GM13977 (cell line): ENCODE results near the gene PPM1J.

Source experiments
- DNase-seq: peaks from one replicate; pipeline ENCODE4 v3.0.0; 2012; ENCODE audit warnings: low spot score
- in situ Hi-C: fragments of 300-500 bp; cut with MboI; formaldehyde crosslinking; loops from one replicate; pipeline ENCODE4 v1.12.0; 2022; ENCODE audit warnings: low sequenced_read_pairs, low pct_unique_long_range_greater_than_20kb, mixed read lengths, inconsistent platforms; ENCODE audit not compliant: unreplicated experiment
- TF ChIP-seq, protein P1 (sequence below): IDR thresholded peaks from 2 replicates; pipeline ENCODE4 v1.5.1; 2012; ENCODE audit warnings: mild to moderate bottlenecking, control low read depth; ENCODE audit not compliant: insufficient read depth; ENCODE audit errors: extremely low read depth, missing control alignments

Gene PPM1J

DNA sequence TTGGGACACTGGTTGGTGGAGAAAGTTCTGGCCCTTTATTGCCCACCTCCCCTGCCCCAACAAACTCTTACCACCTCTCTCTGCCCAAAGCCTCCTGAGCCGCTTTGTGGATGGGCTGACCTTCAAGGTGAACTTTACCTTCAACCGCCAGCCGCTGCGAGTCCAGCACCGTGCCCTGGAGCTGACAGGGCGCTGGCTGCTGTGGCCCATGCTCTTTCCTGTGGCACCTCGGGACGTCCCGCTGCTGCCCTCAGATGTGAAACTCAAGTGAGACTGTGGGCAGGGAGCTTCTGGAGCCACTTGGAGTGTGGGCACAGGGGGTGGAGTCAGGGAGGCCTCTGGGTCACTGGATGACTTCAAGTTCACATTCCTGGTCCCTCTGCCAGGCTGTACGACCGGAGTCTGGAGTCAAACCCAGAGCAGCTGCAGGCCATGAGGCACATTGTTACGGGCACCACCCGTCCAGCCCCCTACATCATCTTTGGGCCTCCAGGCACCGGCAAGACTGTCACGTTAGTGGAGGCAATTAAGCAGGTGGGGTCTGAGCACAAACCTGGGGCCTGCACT, 20.7 kb downstream of the PPM1J start:
- in situ Hi-C loops = no loop called here
- TF ChIP-seq, protein P1, sequence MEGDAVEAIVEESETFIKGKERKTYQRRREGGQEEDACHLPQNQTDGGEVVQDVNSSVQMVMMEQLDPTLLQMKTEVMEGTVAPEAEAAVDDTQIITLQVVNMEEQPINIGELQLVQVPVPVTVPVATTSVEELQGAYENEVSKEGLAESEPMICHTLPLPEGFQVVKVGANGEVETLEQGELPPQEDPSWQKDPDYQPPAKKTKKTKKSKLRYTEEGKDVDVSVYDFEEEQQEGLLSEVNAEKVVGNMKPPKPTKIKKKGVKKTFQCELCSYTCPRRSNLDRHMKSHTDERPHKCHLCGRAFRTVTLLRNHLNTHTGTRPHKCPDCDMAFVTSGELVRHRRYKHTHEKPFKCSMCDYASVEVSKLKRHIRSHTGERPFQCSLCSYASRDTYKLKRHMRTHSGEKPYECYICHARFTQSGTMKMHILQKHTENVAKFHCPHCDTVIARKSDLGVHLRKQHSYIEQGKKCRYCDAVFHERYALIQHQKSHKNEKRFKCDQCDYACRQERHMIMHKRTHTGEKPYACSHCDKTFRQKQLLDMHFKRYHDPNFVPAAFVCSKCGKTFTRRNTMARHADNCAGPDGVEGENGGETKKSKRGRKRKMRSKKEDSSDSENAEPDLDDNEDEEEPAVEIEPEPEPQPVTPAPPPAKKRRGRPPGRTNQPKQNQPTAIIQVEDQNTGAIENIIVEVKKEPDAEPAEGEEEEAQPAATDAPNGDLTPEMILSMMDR = no peak
- no peak for DNase-seq

DNA sequence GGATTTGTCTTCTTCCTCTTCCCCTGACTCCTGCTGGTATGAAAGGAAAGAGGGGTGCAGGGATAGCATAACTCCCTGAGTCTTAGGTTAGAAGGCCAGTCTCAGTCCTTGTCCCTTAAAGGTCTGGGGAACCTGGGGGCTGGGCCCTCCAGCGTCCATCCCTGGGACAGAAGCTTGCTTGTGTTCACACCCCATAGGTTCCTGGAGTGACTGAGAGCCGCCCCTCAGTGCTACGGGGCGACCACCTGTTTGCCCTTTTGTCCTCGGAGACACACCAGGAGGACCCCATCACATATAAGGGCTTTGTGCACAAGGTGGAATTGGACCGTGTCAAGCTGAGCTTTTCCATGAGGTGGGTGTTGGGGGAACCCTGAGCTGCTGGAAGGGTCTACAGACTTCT, 21.3 kb downstream of the PPM1J start:
- TF ChIP-seq, protein P1 = no peak
- DNase-seq = no peak
- in situ Hi-C loops = no loop called here

DNA sequence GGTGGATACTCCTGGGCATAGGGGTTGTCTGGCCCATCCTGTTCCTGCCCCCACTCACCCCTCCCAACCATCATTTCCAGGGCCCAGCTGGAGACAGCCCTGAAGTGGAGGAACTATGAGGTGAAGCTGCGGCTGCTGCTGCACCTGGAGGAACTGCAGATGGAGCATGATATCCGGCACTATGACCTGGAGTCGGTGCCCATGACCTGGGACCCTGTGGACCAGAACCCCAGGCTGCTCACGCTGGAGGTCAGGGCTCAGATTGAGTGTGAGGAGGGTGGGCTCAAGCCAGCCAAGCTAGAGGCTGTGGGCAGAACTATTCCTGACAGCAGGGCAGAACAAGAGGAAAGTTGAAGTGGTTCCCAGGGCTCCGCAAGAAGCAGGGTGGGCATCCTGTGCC, 22.5 kb downstream of the PPM1J start:
- in situ Hi-C loops = no loop called here
- DNase-seq = no peak
- TF ChIP-seq, protein P1 = no peak

DNA sequence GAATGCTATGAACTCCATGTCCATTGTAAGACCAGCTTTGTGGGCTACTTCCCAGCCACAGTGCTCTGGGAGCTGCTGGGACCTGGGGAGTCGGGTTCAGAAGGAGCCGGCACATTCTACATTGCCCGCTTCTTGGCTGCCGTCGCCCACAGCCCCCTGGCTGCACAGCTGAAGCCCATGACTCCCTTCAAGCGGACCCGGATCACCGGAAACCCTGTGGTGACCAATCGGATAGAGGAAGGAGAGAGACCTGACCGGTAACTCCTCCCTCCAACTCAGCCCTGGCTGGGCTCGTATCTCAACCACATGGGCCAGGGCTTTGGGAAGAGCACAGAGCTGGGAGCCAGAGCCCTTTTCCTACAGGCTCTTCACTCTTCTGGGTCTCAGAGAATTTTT, 25.3 kb downstream of the PPM1J start:
- DNase-seq = no peak
- TF ChIP-seq, protein P1 = no peak
- in situ Hi-C loops = no loop called here

DNA sequence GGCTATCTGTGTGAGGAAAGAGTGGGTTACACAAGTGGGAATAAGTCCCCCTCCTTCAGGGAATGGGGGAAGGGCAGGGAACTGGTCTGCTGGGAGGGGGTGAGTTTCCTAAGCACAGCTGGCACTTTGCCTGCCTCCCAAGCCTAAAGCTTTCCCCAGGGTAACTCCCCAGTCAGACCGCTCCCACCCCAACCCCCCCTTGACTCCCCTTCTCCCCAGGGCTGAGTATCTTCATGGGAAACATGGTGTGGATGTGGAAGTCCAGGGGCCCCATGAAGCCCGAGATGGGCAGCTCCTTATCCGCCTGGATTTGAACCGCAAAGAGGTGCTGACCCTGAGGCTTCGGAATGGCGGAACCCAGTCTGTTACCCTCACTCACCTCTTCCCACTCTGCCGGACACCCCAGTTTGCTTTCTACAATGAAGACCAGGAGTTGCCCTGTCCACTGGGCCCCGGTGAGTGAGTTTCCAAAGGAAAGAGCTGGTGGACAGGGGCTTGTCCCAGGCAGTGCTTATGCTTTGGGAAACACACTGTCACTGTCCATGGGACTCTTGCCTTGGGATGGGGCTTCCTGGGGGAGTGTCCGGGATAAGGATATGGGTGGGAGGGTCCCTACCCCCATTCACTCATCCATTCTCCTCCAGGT, 25.8 kb downstream of the PPM1J start:
- TF ChIP-seq, protein P1 = no peak
- in situ Hi-C loops = no loop called here

DNA sequence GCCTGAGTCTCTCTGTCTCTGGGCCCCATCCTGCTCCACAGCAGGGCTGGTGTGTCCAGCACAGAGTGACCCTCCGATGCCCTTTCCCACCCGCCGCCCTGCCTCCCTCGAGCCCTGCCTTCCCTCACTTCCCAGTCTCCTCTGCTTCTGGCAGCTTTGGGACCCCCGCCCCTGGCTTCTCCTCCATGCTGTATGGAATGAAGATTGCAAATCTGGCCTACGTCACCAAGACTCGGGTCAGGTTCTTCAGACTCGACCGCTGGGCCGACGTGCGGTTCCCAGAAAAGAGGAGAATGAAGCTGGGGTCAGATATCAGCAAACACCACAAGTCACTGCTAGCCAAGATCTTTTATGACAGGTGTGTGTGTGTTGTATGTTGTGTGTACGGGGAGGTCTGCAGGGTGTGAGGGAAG, 26.3 kb downstream of the PPM1J start:
- DNase-seq = no peak
- in situ Hi-C loops = no loop called here
- TF ChIP-seq, protein P1 = no peak

More for the DNA sequence above, 25.8 kb downstream of the PPM1J start:
- DNase-seq = no peak
